Measurements from ENCODE around the gene DUOX1. TPM values are rescaled to one million over a fixed set of nuclear protein-coding genes. Genes with fewer than 3 reads are reported as not detected.

The DUOX1 gene
- total and polyA plus RNA-seq, 9 of the 15 experiments (the other 6 are each of a cell fraction or from before 2014, with no cell fraction given): 0.01 to 0.22 (median 0.01) TPM; not detected in 6

GRCh38 chr15:45168751-45169551 lies 39.2 kb downstream of the DUOX1 start:
- Histone ChIP-seq H3K4me3 (no peak overlapping the region), H3K36me3 (ENCODE audit: control insufficient read depth, insufficient read depth, low read length) (no peaks in the 10 kb centered on the region), H3K9me1 (ENCODE audit: control insufficient read depth, insufficient read depth, low read length) (no peaks in the 10 kb centered on the region), H3K9me3 (replicated peaks; ENCODE audit: control insufficient read depth, insufficient read depth, low read depth, low read length) (no peaks in the 10 kb centered on the region), H3K79me2 (ENCODE audit: control insufficient read depth, insufficient read depth, low read length) (peaks cover 3% of the 10 kb centered on the region; the same call in 1 of the 3 replicates), H2AFZ (ENCODE audit: low read depth, low read length) (peak overlapping the region; percentile 95), H3K9ac (ENCODE audit: insufficient read depth in 1 of 2, low read depth in 2 of 2, low read length in 2 of 2) (peak overlapping the region; percentile 82 to 97; a peak in 3 of 4 replicates), H3K27ac (ENCODE audit: extremely low read depth, low read depth, low read length) (peak overlapping the region; percentile 73), H4K20me1 (replicated peaks; ENCODE audit: control insufficient read depth, insufficient read depth, low read length) (no peaks in the 10 kb centered on the region), H3K4me2 (ENCODE audit: insufficient read depth, low read length) (peak overlapping the region; percentile 65), H3K27me3 (ENCODE audit: control insufficient read depth in 2 of 2, insufficient read depth in 2 of 2, low read length in 2 of 2) (no peaks in the 10 kb centered on the region), H3K4me1 (replicated peaks in 1 of 2; ENCODE audit: control insufficient read depth in 2 of 2, insufficient read depth in 2 of 2, low read length in 2 of 2) (peaks cover 31 to 45% of the 10 kb centered on the region in 2 experiments)
- DNase-seq (ENCODE audit: extremely low read depth in 1 of 4, low spot score in 3 of 4) (peak; percentile 50 to 89 (median 69)), FAIRE-seq (peak; percentile 91), ATAC-seq (peak; percentile 71)
- 18% methylated on average over 6 of the region's 9 CpGs for WGBS (ENCODE audit: insufficient coverage, low coverage, missing lambda C conversion rate)
- ChIA-PET POLR2A (interaction anchor here (0.6 to 2.7 kb wide), 11 partner anchors 8 to 213 kb away, joined by 3 to 12 read pairs (median 4); no protein-coding TSS in a partner anchor), CTCF (ENCODE audit: low intra/inter-chr PET ratio) (interaction anchor here (0.5 kb wide), 1 partner anchor 251 kb away, joined by 6 read pairs; no protein-coding TSS in a partner anchor)
- no TSS peak for BruUV-seq (replicated peaks)
- in situ Hi-C loops (cut with MboI) (no loop called here), intact Hi-C loops (cut with micrococcal nuclease) (loop anchor here (10.0 kb wide), 1 partner anchor 446 kb away; no protein-coding TSS in a partner anchor)
- TF ChIP-seq FOXA1 (IDR thresholded peaks at IDR 0.05; ENCODE audit: borderline replicate concordance) (no peak), HDAC2 (IDR thresholded peaks at IDR 0.05) (0 out of 2 replicates have a peak, but pooled peaks have one; percentile 42), ZKSCAN1 (IDR thresholded peaks at IDR 0.05; ENCODE audit: low read depth, low read length) (no peak), GATA2 (CRISPR knock-in tag; IDR thresholded peaks at IDR 0.05) (0 out of 2 replicates have a peak, but pooled peaks have one; percentile 46), NR4A1 (CRISPR knock-in tag; IDR thresholded peaks at IDR 0.05) (no peak), NR4A1 (tag; IDR thresholded peaks at IDR 0.05) (peak; percentile 59; the same call in 1 of the 2 replicates), PKNOX1 (IDR thresholded peaks at IDR 0.05) (peak; percentile 43; the same call in 1 of the 2 replicates), HNRNPLL (IDR thresholded peaks at IDR 0.05; ENCODE audit: low read depth, low read length, poor library complexity, severe bottlenecking) (no peak), ETS2 (tag; IDR thresholded peaks at IDR 0.05; ENCODE audit: borderline replicate concordance, poor library complexity, severe bottlenecking) (no peak), MNT (conservative IDR thresholded peaks at IDR 0.05) (0 out of 4 replicates have a peak, but pooled peaks of 1 of the 2 experiments have one; percentile 24), MEIS2 (IDR thresholded peaks at IDR 0.05; ENCODE audit: partially characterized antibody) (peak; percentile 26), MTA2 (IDR thresholded peaks at IDR 0.05; ENCODE audit: low read depth) (peak; percentile 73), CHD4 (IDR thresholded peaks at IDR 0.05; ENCODE audit: insufficient read depth, insufficient replicate concordance, low read depth, low read length, poor library complexity, severe bottlenecking) (no peak), LEF1 (IDR thresholded peaks at IDR 0.05) (peak; percentile 61; the same call in 1 of the 2 replicates), ZBTB43 (CRISPR knock-in tag; IDR thresholded peaks at IDR 0.05) (no peak), RCOR1 (IDR thresholded peaks at IDR 0.05; ENCODE audit: borderline replicate concordance in 1 of 2, low read depth in 2 of 2, low read length in 2 of 2) (0 out of 4 replicates have a peak, but pooled peaks of 1 of the 2 experiments have one; percentile 30), RBFOX2 (IDR thresholded peaks at IDR 0.05; ENCODE audit: low read depth, low read length) (peak; percentile 44; the same call in 1 of the 2 replicates)
